Osteoblast (primary cell): ENCODE results near the gene RAF1. TPM values are rescaled to one million over a fixed set of nuclear protein-coding genes. Genes with fewer than 3 reads are reported as not detected.
"Not testable (repeated sequence)": the region's sequence is repeated elsewhere in the genome, so short reads cannot be mapped to it uniquely, and the experiment has no call there.

Experiments used
- DNase-seq: peaks from one replicate; pipeline ENCODE4 v3.0.0; 2011; ENCODE audit warnings: low spot score, mixed read lengths; ENCODE audit not compliant: insufficient read length; ENCODE audit errors: missing footprints
- H2AFZ ChIP-seq: 2 replicates; pipeline ENCODE4 v1.6.0; 2011; ENCODE audit warnings: mild to moderate bottlenecking, low read length
- H3K27ac ChIP-seq: 2 replicates; pipeline ENCODE4 v1.5.1; 2011; ENCODE audit warnings: mild to moderate bottlenecking, low read depth, low read length, moderate library complexity
- H3K27me3 ChIP-seq: 2 replicates; pipeline ENCODE4 v1.6.0; 2012; ENCODE audit warnings: mild to moderate bottlenecking, control low read depth, inconsistent platforms, low read length, moderate library complexity; ENCODE audit not compliant: insufficient read depth
- H3K36me3 ChIP-seq: 2 replicates; pipeline ENCODE4 v1.5.1; 2011; ENCODE audit warnings: mild to moderate bottlenecking, low read length, control low read depth, moderate library complexity; ENCODE audit not compliant: insufficient read depth
- H3K4me1 ChIP-seq: 2 replicates; pipeline ENCODE4 v1.5.1; 2011; ENCODE audit warnings: mild to moderate bottlenecking, low read length, control low read depth, moderate library complexity; ENCODE audit not compliant: insufficient read depth
- H3K4me2 ChIP-seq: 2 replicates; pipeline ENCODE4 v1.6.0; 2011; ENCODE audit warnings: mild to moderate bottlenecking, low read length; ENCODE audit not compliant: insufficient read depth
- H3K4me3 ChIP-seq: fragments of 200-600 bp; sonication (generic); 3 replicates; pipeline ENCODE4 v1.5.1; 2012; ENCODE audit warnings: mild to moderate bottlenecking, low read length, inconsistent platforms; ENCODE audit not compliant: insufficient read depth
- H3K79me2 ChIP-seq: 2 replicates; pipeline ENCODE4 v1.6.0; 2012; ENCODE audit warnings: mild to moderate bottlenecking, low read length, control low read depth, inconsistent platforms; ENCODE audit not compliant: insufficient read depth
- H3K9me3 ChIP-seq: 2 replicates; pipeline ENCODE4 v1.5.1; 2011; ENCODE audit warnings: low read depth, low read length, control low read depth
- H4K20me1 ChIP-seq: 2 replicates; pipeline ENCODE4 v1.6.0; 2012; ENCODE audit warnings: mild to moderate bottlenecking, low read length, control low read depth; ENCODE audit not compliant: insufficient read depth
- CTCF ChIP-seq: IDR thresholded peaks from 2 replicates; pipeline ENCODE4 v1.5.1; 2011; ENCODE audit warnings: mild to moderate bottlenecking, low read depth, low read length, moderate library complexity; ENCODE audit errors: extremely low read depth
- total RNA-seq: library from RNA; depleted of rRNA; stranded (reverse); fragments of >200 nt; gene quantifications from 2 replicates; pipeline ENCODE4 v1.2.3, GENCODE V29; 2012

Gene RAF1
- total RNA-seq, 1 donor: 118 TPM

DNA sequence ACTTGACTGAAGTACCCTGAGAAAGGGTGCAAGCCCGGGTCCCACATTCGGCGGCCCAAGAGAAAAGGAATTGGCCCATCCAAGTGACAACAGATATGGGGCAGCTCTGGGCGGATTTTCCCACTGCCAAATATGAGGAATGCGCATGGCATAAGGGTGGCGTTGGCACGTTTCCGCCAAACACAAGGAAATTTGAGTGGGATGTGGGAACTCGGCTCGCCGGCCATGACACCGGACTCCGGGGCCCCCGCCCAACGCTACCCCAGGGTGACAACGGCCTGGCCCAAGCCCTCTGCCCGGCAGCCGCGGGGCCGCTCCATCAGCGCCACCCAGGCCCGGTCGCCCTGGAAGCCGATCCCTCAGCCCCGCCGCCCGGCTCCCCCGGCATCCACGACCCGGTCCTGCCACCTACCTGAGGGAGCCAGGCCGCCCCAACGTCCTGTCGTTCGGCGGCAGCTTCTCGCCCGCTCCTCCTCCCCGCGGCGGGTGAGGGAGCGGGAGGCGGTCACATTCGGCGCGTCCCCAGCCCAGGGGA lies 449 bp downstream of the RAF1 start:
- Histone ChIP-seq H3K4me1 (peaks cover 40% of the 10 kb centered on the region), H3K36me3 (no peaks in the 10 kb centered on the region), H3K27me3 (no peaks in the 10 kb centered on the region), H3K27ac (peak overlapping the region; percentile 96), H3K9me3 (no peaks in the 10 kb centered on the region), H4K20me1 (peaks cover 37% of the 10 kb centered on the region), H3K79me2 (peaks cover 52% of the 10 kb centered on the region), H3K4me2 (peak overlapping the region; percentile 100), H3K4me3 (peak overlapping the region; percentile 96), H2AFZ (peak overlapping the region; percentile 83)
- DNase-seq: peak; percentile 73
- TF ChIP-seq CTCF: no peak

- Histone ChIP-seq H3K4me3 (peak overlapping the region; percentile 96), H3K27me3 (no peaks in the 10 kb centered on the region), H3K4me2 (peak overlapping the region; percentile 100), H3K4me1 (peaks cover 47% of the 10 kb centered on the region), H2AFZ (peak overlapping the region; percentile 83), H3K36me3 (no peaks in the 10 kb centered on the region), H4K20me1 (peaks cover 37% of the 10 kb centered on the region), H3K9me3 (no peaks in the 10 kb centered on the region), H3K27ac (peak overlapping the region; percentile 96), H3K79me2 (peaks cover 58% of the 10 kb centered on the region)
- peak; percentile 59 for DNase-seq
- no peak for TF ChIP-seq CTCF
Measured at GRCh38 chr3:12662593-12663400, 1.1 kb downstream of the RAF1 start.

DNA sequence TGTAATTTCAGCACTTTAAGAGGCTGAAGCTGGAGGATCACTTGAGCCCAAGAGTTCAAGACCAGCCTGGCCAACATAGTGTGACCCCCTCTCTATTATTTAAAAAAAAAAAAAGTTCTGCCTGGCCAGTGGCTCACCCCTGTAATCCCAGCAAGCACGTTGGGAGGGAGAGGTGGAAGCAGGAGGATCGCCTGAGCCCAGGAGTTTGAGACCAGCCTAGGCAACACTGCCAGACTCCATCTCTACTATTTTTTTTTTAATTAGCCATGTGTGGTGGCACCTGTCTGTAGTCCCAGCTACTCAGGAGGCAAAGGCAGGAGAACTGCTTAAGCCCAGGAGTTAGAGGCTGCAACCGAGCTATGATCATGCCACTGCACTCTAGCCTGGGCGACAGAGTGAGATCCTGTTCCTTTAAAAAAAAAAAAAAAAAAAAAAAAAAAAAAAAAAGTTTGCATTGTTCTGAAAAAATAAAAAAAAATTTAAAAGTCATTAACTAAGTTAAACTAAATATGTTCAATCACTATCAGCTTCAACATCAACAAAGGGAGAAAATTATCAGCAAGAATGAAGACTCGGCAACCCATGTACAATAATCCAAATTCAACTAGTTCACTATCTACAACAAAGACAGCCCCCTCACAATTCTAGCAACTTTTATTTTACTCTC lies 1.9 kb downstream of the RAF1 start:
- peak overlapping the region; percentile 96 for H3K27ac ChIP-seq

GRCh38 chr3:12661375-12661774 lies 2.5 kb downstream of the RAF1 start:
- Histone ChIP-seq H3K27ac (peak overlapping the region; percentile 68), H3K4me2 (peak overlapping the region; percentile 100), H3K4me1 (peaks cover 53% of the 10 kb centered on the region), H4K20me1 (peaks cover 42% of the 10 kb centered on the region), H3K79me2 (peaks cover 73% of the 10 kb centered on the region)
- not testable (repeated sequence) for H3K36me3 ChIP-seq, H2AFZ ChIP-seq, H3K4me3 ChIP-seq, H3K9me3 ChIP-seq, H3K27me3 ChIP-seq, DNase-seq

More for the DNA sequence above, 1.9 kb downstream of the RAF1 start:
- Histone ChIP-seq H3K79me2 (peaks cover 66% of the 10 kb centered on the region), H3K4me1 (peaks cover 50% of the 10 kb centered on the region), H3K9me3 (no peaks in the 10 kb centered on the region), H3K36me3 (no peaks in the 10 kb centered on the region), H3K27me3 (no peaks in the 10 kb centered on the region), H3K4me2 (peak overlapping the region; percentile 100), H2AFZ (no peak overlapping the region), H4K20me1 (peaks cover 37% of the 10 kb centered on the region), H3K4me3 (peak overlapping the region; percentile 96)
- no peak for DNase-seq
- no peak for TF ChIP-seq CTCF
